Stromal cell of bone marrow (primary cell): ENCODE data around the gene HIF3A.
A peak's percentile ranks its signal among the peaks of the same experiment; 100 is the strongest.

Source experiments
- DNase-seq: peaks from one replicate; pipeline ENCODE4 v3.0.0-alpha.2; 2012; ENCODE audit warnings: low read depth

The HIF3A gene

GRCh38 chr19:46330319-46330918 lies 33.6 kb downstream of the HIF3A start:
- DNase-seq = no peak

- DNase-seq = no peak
Observed at GRCh38 chr19:46337487-46337886, 40.6 kb downstream of the HIF3A start.

GRCh38 chr19:46339446-46339845 lies 42.6 kb downstream of the HIF3A start:
- DNase-seq = no peak

- no peak for DNase-seq
Observed at GRCh38 chr19:46340051-46340659, 43.3 kb downstream of the HIF3A start.

- no peak for DNase-seq
Observed at GRCh38 chr19:46341937-46342336, 45.1 kb downstream of the HIF3A start.

- DNase-seq = no peak
Observed at GRCh38 chr19:46344363-46344762, 47.5 kb downstream of the HIF3A start.

GRCh38 chr19:46345157-46345556 lies 48.3 kb downstream of the HIF3A start:
- DNase-seq = no peak

- peak; percentile 77 for DNase-seq
Observed at GRCh38 chr19:46346821-46347571, 50.2 kb downstream of the HIF3A start, which contains the start of gene PPP5C. PPP5C (plus strand) TSS chr19:46347087; CDS start chr19:46347097, 10 bp downstream.

- DNase-seq = no peak
Observed at GRCh38 chr19:46347572-46347883, 50.7 kb downstream of the HIF3A start.

- DNase-seq = no peak
Observed at GRCh38 chr19:46347985-46348384, 51.1 kb downstream of the HIF3A start.

GRCh38 chr19:46349311-46349993 lies 52.6 kb downstream of the HIF3A start:
- DNase-seq = no peak

GRCh38 chr19:46350029-46350757 lies 53.4 kb downstream of the HIF3A start:
- DNase-seq = no peak

GRCh38 chr19:46350758-46351159 lies 53.9 kb downstream of the HIF3A start:
- DNase-seq = no peak

GRCh38 chr19:46351241-46352041 lies 54.6 kb downstream of the HIF3A start:
- DNase-seq = peak; percentile 22

- no peak for DNase-seq
Observed at GRCh38 chr19:46353730-46354528, 57.1 kb downstream of the HIF3A start.

- no peak for DNase-seq
Observed at GRCh38 chr19:46355234-46356148, 58.6 kb downstream of the HIF3A start.

GRCh38 chr19:46356149-46357055 lies 59.6 kb downstream of the HIF3A start:
- no peak for DNase-seq

GRCh38 chr19:46357846-46358583 lies 61.2 kb downstream of the HIF3A start:
- DNase-seq = no peak
